ENCODE data around the gene CTNNA3.

DNA sequence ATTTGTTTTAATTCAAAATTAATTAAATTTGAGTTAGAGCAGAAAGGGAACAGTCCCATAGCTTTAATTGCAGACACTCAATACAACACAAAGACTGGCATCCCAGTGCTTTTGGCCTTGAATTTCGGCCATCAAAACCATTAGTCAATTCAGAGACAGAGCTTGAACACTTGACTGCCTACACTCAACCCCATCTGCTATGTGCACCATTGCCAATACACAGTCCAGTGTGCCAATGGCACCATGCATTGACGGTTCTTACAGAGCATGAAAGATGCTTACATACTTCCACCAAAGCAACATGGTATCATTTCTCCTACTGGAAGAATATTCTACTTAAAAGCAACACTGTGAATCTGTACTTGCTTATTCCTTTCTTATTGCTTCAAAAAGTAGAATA is 813.7 kb downstream of the CTNNA3 start:
- no peak for TF ChIP-seq POLR2A (IDR thresholded peaks at IDR 0.05)
- no peak for TF ChIP-seq CTCF (IDR thresholded peaks at IDR 0.05)
